ENCODE data around the gene GNAI2.
"Not testable (repeated sequence)": the region's sequence is repeated elsewhere in the genome, so short reads cannot be mapped to it uniquely, and the experiment has no call there.

The GNAI2 gene

DNA sequence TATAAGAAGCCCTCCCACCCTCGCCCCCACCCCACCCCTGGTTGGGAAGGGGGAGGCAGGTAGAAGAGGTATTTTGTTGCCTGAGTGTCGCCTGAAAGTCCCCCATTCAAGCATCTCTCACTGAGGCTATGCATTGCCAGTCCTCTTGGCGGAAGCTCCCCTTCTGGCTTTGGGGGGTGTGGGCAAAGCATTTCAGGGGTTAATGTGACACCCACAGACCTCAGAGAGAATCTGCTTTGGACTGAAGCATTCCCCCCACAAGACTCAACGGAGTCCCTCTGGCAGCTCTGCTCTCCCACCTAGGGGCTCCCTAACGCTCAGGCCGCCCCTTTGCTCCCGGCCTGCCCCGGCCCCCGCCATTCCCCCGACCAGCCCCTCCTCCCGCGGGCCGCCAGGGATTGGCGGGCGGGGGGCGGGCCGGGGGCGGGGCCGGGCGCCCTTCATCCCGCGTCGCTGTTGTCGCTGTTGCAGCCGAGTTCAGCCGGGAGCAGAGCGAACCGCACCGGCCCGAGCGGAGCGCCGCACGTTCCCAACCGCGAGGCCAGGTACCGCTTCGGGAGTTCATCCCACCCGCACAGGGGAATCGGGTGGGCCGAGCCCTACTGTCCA is 31.1 kb upstream of the GNAI2 start, which contains the start of gene SLC38A3:
Gene SLC38A3, plus strand, starts transcription at position 468 of the 609 bp plus-strand sequence. CDS start 8,929 bp downstream, outside the sequence.
- DNase-seq (ENCODE audit: low spot score): peak; percentile 49

DNA sequence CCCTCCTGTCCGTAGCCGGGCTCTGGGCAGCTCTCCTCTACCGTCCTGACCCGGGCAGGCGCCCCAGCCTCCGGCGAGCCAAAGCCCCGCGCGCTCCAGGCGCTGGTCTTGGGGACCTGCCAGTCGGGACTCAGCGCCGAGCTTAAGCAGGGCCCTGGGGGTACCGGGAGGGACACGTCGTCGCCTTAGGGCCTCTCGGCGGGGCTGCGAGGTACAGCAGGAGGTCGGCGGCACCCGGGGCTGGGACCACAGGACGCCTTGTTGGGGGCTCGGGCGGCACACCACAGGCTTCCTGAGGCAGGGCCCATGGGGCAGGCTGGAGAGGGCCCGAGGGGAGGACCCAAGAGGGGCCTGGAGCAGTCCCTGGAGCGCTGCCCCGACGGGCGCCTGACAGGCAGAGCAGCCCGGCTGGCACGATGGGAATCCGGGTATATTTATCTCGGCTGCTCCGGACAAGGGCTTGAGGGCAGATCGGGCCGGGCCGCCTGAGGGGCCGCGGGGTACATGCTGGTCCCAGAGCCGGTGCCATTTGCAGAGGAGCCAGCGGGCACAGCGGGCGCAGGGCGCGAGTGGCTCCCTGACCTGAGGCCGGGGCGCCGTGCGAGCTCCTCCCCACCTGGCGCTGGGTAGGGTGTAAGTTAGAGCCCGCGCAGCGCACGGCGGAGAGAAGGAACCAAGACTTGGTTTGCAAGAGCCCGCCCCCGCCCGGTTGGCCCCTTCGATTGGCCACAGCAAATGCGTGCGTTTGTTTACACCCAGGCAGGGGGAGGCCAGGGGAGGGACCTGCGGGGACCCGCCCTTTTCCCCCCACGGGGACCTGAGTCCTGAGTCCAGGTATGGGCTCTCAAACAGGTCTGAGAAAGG is 30.4 kb upstream of the GNAI2 start:
- peak; percentile 42 for DNase-seq (ENCODE audit: low spot score)

DNA sequence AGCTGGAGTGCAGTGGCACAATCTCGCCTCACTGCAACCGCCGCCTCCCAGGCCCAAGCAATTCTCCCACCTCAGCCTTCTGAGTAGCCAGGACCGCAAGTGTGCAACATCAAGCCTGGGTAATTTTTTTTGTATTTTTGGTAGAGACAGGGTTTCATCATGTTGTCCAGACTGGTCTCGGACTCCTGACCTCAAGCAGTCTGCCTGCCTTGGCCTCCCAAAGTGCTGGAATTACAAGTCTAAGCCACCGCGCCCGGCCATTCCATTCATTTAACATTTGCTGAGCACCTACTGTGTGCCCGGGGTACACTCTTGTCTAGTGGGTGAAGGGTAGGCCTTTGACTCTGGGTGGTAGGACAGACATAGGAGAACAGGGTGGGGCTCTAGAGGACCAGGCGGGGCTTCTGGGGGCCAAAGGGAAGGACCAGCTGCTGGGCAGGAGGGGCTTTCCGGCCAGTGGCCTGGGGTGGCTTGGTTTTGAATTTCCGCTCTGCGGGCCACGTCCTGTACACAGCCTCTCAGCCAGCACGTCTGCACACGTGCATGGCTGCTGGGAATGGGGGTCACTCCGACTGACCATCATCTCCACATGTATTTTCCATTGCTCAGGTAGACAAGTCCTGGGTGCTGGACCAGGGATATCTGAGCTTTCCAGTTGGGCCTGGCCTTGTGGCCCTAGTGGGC is 28.5 kb upstream of the GNAI2 start:
- no peak for DNase-seq (ENCODE audit: low spot score)

DNA sequence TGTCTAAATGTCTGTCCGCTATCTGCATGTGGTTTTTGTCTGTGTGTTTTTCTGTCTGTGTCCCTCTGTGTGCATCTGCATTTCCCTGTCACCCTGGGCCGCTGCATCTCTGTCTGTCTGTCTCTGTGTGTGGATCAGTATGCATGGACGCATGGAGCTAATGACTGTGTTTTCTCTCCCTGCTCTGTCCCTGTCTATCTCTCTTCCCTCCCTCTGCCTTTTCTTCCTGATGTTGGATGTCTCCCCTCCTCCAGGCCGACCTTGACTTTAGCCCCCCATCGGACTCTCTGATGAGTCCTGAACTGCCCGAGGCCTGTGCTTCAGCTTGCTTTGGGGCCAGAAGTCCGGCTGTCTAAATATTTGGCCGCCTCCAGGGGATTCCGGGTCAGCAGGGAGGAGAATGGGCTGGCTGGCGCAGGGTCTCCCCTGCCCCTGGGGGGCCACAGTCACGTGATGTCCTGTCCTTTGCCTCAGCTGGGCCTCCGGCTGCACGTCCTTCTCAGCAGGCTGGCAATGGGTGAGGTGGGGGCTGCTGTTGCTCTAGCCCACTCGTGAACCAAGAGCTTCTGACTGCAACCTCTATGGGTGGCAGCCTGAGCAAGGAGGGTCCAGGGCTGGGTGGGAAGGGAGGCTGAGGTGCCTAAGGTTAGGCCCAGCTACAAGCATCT is 27.2 kb upstream of the GNAI2 start:
- DNase-seq (ENCODE audit: low spot score): no peak

DNA sequence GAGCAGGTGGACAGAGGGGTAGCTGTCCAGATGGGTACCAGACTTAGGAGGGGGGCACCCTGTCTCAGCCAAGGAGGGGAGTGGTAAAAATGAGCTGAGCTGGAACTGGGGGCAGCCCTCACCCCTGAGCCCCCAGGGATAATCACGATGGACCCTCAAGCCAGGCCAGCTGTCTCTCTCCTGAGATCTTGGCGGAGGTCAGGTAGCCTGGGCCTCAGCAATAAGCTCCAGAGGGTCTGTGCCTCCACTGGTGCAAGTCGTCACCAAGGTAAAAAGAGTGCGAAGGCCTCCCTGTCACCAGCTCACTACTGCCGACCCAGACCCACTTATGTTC is 25.9 kb upstream of the GNAI2 start:
- DNase-seq (ENCODE audit: low spot score): no peak

DNA sequence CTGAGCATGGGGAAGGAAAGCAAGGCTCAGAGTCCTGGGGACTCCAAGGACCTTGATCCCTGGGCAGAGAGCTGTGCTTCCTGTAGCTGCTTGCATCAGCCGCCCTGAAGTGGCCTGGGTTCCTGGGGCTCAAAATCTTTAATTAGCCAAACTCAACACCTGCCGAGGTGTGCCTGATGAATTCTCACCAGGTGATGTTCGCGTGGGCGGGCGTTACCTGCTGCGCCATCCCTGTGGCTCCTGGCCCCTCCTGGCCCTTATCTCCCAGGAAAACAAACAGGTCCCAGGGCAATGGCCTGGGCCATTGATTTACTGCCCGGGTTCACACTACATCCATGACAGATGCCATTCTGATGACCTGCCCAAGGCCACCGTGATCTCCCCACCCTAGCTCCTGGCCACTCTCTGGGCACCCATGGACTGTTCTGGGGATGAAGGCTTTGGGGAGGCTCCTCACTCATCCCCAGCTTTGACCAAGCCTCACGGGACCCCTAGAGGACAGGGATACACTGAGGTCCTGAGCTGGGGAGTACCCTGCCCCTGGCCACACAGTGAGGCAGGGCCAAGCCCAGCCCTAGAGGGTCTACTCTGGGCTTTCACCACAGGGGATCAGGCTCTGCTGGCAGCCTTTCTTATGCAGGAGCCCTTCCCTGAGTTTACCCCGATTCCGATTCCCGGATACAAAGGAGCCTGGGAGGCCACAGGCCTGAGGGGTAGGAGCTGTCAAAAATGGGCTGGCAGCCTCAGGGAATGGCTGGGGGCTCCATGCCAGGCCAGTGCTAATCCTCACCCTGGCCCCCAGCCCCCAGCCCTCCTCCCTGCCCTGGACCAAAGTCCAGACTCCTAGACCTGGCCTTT is 25.3 kb upstream of the GNAI2 start:
- no peak for DNase-seq (ENCODE audit: low spot score)

DNA sequence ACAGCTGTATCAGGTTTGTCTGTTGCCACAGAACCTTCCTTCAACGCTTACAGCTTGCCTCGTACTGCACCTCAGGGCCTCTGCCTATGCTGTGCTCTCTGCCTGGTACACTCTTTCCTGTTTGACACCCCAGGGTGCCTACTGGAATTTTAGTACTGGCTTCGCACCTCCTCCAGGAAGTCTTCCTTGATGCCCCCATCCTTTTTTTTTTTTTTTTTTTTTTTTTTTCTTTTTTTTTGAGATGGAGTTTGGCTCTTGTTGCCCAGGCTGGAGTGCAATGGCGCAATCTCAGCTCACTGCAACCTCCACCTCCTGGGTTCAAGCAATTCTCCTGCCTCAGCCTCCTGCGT is 24.7 kb upstream of the GNAI2 start:
- not testable (repeated sequence) for DNase-seq (ENCODE audit: low spot score)

DNA sequence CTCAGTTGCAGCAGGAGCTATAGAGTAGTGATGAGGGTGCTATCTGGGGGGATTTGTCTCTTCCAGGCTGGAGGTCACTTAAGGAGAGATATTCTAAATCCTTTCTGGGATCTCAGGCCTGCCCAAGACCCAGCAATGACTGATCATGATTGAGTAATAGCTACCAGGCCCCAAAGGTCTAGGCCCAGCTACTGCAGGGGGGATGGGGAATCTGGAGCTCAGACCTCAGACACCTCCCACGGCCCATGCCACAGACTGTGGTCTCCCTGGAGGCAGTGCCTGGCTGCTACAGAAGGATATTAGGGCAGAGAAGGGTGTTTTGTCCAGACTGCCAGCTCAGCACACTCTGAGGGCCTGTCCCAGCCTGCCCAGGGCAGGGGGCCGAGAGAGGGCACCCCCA is 24.1 kb upstream of the GNAI2 start:
- DNase-seq (ENCODE audit: low spot score): no peak

DNA sequence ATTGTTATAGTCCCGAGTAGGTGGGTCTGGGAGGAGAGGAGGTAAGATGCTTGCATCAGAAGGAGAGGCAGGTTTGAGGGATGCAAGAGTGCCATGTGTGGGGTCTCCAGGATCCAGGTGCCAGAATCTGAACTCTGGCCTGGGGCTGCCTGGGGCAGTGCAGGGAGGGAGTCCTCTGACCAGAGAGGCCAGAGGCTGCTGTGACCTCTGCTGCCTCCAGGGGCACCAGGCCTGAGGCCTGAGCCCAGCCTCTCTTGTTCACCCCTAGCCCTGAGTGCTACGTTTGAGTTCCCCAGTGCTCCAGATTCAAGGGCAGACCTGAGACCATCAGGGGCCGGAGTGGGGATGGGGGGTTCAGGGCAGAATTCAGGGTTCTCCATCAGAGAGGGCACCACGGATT is 23.5 kb upstream of the GNAI2 start:
- no peak for DNase-seq (ENCODE audit: low spot score)

DNA sequence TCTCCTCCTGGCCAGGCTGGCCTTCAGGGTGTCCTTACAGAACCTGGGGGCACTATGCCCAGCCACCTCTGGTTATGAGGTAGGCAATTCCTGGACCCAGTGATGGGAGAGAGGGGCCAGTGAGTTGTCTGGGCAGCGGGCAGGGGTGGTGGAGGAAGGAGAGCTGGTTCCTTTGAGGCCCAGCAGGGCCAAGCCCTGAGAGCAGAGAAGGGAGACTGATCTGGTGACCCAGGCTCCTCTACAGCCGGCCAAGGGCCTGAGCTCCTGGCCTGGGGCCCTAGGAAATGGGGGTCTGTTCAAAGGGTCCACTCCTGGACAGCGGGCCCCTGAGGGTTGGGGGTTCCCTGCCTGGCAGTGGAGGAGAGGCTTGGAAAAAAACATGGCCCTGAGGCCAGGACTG is 23.0 kb upstream of the GNAI2 start:
- DNase-seq (ENCODE audit: low spot score): no peak

DNA sequence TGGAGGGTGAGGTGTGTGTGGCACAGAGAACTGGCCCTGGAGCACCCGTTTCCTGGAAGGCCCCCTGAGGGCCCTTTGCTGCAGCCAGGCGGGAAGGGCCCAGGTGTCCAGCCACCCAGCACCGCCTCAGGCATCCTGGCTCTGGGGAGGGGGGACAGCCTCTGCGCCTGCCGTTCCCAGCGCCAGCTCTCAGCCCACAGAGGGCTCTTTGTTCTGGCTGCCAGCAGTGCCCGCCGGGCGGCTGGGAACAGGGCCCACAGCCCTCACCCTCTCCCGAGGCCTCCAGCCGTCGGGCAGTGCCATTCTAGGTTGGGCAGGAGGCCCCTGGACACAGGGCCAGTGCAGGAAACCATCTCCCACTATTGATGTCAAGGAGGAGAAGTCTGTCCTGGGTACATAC is 22.6 kb upstream of the GNAI2 start:
- DNase-seq (ENCODE audit: low spot score): peak; percentile 96

DNA sequence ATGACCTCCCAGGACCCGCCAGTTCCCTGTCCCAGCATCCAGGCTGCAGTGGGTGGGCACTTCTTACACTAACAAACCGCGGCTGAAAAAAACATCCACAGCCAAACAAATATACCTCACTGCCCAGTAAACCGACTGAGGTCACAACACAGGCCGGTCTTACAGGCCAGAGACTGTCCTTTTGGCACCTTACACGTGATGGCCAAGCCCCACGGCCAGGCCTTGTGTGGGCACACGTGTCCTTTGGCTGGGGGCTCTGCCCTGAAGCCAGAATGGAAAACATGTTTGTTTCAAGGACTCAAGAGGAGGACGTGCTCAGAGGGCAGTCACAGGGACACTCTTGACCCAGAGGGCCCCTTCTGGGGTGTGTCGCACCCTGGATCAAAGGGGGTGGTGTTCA is 21.2 kb upstream of the GNAI2 start:
- DNase-seq (ENCODE audit: low spot score): no peak

DNA sequence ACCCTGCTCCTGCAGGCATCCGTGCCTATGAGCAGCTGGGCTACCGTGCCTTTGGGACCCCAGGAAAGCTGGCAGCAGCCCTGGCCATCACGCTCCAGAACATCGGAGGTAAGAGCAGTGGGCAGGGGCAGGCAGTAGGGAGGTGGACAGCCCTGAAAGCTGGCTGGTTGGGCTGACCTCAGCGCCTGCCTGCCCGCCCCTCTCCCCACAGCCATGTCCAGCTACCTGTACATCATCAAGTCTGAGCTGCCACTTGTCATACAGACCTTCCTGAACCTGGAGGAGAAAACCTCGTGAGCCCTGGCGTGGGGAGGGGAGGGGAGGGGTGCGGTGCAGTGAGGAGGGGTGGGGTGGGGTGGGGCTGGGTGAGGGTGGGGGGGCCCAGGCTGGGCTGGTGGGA is 20.5 kb upstream of the GNAI2 start:
- no peak for DNase-seq (ENCODE audit: low spot score)

DNA sequence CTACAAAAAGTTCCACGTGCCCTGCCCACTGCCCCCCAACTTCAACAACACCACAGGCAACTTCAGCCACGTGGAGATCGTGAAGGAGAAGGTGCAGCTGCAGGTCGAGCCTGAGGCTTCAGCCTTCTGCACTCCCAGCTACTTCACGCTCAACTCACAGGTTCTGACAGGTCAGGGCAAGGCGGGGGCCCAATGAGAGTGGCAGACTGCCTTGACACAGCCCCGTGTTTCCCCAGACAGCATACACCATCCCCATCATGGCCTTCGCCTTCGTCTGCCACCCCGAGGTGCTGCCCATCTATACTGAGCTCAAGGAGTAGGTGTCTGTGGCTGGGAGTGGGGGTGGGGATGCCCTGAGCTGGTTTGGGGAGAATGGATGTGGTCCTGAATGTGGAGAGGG is 18.3 kb upstream of the GNAI2 start:
- DNase-seq (ENCODE audit: low spot score): no peak

DNA sequence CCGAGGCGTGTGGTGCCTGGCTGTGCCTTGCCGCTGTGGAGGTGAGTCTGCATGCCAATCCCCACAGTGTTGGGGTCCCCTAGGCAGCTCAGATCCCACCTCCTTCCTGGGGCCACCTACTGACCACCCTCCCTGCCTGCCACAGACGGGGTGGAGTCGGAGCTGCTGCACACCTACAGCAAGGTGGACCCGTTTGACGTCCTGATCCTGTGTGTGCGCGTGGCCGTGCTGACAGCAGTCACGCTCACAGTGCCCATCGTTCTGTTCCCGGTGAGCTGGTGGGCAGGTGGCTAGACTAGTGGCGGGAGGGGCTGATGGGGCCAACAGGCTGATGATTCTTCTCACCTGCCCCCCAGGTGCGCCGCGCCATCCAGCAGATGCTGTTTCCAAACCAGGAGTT is 17.6 kb upstream of the GNAI2 start:
- DNase-seq (ENCODE audit: low spot score): no peak

DNA sequence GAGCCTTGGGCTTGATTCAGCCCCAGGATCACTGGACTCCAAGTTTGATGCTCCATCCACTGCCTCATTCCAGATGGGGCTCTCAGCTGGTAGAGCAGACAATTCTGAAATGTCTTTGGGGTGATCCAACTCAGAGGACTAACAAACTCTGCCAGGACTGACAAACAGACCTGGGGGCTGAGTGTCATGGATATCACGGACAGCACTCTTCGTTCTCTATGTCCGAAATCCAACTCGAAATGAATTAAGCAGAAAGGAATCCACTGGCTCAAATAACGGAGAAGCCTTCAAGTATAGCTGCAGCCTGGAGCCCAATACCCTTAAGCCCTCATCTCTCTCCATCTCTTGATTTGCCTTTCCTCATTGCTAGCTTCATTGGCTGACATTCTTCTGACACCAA is 16.7 kb upstream of the GNAI2 start:
- no peak for DNase-seq (ENCODE audit: low spot score)

DNA sequence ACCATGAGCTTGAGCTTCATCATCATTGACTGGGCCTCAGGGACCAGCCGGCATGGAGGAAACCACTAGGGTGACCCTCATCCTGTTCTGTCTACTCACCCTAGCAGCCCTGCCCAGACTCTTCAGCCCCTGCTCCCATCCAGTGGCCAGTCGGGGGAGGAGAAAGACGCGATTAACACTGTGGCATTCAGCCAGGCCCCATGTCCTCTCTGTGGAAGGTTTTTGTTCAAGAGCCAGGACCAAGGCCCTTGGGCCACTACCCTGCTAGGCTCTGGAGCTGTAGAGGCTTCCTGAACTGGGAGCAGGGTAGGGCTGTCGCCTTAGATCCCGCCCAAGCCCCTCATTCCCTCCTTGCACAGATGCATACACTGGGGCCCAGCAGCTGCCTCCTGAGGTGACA is 15.9 kb upstream of the GNAI2 start:
- no peak for DNase-seq (ENCODE audit: low spot score)

DNA sequence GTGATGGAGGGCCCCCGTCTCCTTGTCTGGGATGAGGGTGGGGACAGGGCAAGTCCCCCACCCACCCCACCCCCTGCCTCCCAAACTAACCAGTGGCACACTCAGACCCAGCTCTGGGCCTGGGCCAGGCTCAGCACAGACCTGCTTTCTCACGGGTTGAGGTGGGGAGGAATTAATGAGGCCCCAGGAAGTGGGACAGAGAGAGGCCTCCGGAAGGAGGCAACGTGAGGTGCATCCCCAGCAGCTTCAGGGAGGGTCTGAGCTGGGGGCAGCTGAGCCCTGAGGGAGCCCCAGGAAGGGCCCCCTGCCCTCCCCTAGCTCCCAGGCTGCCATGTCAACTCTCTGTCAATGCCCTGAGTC is 15.0 kb upstream of the GNAI2 start:
- DNase-seq (ENCODE audit: low spot score): no peak

DNA sequence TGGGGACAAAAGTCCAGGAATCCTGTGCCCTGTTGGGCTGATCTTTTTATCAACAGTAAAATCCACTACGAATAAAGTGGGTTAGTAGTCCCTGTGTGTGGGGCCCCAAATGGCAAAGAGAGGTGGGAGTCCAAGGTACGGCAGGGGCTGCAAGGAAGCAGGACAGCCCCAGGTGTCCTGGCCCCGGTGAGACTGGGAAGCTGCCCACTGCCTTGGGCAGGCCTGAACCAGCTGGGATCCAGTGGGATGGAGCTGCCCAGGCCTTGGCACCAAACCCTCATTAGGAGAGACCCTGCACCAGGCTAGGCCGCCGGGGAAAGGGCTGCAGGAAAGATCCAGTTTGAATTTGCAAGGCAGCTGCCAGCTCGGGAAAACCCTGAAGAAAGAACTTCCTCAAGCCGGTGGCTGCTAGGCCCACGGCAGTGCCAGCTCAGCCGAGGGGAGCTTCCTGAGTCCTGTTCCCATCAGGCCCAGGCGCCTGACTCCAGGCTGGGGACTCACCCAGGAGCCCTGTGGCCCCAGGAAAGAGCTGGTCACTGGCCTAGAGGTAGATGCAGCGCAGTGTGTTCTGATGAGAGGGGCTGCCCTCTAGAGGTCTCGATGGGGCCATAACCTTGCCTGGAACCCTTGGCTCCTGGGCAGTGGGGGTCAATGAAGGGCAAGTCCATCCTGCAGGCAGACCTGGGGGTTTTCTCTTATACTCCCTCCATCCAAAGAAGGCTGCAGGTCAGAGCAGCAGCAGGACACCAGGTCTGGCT is 14.4 kb upstream of the GNAI2 start:
- DNase-seq (ENCODE audit: low spot score): peak; percentile 35

DNA sequence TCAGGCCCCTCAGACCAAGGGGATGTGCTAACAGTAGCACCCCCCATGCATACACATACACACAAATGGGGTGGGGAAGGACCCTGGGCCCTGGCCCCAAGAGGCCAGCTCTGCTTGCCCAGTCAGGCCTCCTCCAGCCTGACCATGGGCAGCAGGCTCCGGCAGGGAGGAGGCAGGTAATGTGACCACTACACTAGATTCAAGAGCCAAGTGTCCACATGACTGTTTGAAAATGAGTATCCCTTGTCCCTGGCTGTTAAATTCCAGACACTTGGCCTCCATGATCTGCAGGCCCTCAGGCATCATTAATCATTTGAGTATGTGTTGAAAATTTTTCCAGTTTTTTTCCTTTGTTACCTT is 13.9 kb upstream of the GNAI2 start:
- no peak for DNase-seq (ENCODE audit: low spot score)

DNA sequence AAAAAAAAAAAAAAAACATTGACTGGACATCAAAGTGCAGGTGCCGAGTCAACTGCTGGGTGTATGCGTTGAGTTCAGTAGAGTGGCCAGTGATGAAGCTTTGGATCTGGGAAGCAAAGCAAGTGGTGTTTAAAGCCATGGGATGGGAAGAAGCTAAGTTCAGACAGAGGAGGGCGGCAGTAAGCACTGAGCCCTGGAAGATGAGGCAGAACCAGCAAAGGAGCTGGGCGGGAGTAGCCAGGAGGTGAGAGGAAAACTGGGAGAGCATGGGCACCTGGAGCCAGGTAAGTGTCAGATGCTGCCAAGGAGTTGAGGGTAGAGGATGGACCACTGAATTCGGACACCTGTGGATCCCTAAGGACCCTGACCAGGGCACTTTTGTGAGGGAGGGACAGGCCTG is 11.4 kb upstream of the GNAI2 start:
- DNase-seq (ENCODE audit: low spot score): no peak

Data from globus pallidus (tissue), 1 donor.